ENCODE data around the gene GIPR.
"Not testable (repeated sequence)": the region's sequence is repeated elsewhere in the genome, so short reads cannot be mapped to it uniquely, and the experiment has no call there.

Gene GIPR

GRCh38 chr19:45681391-45682015 lies 13.5 kb downstream of the GIPR start:
- DNase-seq (ENCODE audit: low spot score), result peak; percentile 92
- H3K4me3 ChIP-seq, result peak overlapping the region; percentile 63
- peak overlapping the region; percentile 69 to 75 for H3K27ac ChIP-seq
- peak; percentile 92 for TF ChIP-seq CTCF (IDR thresholded peaks at IDR 0.05)

- H3K27ac ChIP-seq, result peak overlapping the region; percentile 69 to 75
- peak overlapping the region; percentile 63 for H3K4me3 ChIP-seq
- TF ChIP-seq CTCF (IDR thresholded peaks at IDR 0.05), result no peak
- no peak for DNase-seq (ENCODE audit: low spot score)
Measured at GRCh38 chr19:45682117-45682516, 14.1 kb downstream of the GIPR start.

GRCh38 chr19:45682908-45683307 lies 14.9 kb downstream of the GIPR start:
- TF ChIP-seq CTCF (IDR thresholded peaks at IDR 0.05), result no peak
- no peak for DNase-seq (ENCODE audit: low spot score)
- no peak overlapping the region for H3K27ac ChIP-seq

GRCh38 chr19:45685045-45685444 lies 17.0 kb downstream of the GIPR start:
- not testable (repeated sequence) for DNase-seq (ENCODE audit: low spot score); H3K27ac ChIP-seq; H3K4me3 ChIP-seq

More at GRCh38 chr19:45682908-45683307, 14.9 kb downstream of the GIPR start:
- no peak overlapping the region for H3K4me3 ChIP-seq

GRCh38 chr19:45687599-45687998 lies 19.6 kb downstream of the GIPR start:
- TF ChIP-seq CTCF (IDR thresholded peaks at IDR 0.05), result no peak
- Histone ChIP-seq H3K4me3 (no peak overlapping the region), H3K27ac (no peak overlapping the region)
- DNase-seq (ENCODE audit: low spot score), result no peak

GRCh38 chr19:45691516-45692186 lies 23.6 kb downstream of the GIPR start, which contains the start of gene SNRPD2:
Gene SNRPD2 (minus strand): TSS chr19:45691953. CDS start chr19:45691888, 65 bp downstream.
- H3K27ac ChIP-seq, result peak within 1 kb of the TSS; percentile 94 to 97
- TF ChIP-seq CTCF (IDR thresholded peaks at IDR 0.05), result no peak
- peak; percentile 94 for DNase-seq (ENCODE audit: low spot score)

GRCh38 chr19:45692187-45693105 lies 24.4 kb downstream of the GIPR start, which contains the start of gene QPCTL:
Gene QPCTL (plus strand): TSS chr19:45692666. CDS start chr19:45692704, 38 bp downstream.
- no peak for TF ChIP-seq CTCF (IDR thresholded peaks at IDR 0.05)
- Histone ChIP-seq H3K27ac (peak within 1 kb of the TSS; percentile 94 to 97), H3K4me3 (peak within 1 kb of the TSS; percentile 85)
- DNase-seq (ENCODE audit: low spot score), result peak; percentile 99

More at GRCh38 chr19:45691516-45692186, 23.6 kb downstream of the GIPR start, which contains the start of gene SNRPD2:
- H3K4me3 ChIP-seq, result peak within 1 kb of the TSS; percentile 85
